Stimulated activated naive CD8-positive, alpha-beta T cell treated with anti-CD3 and anti-CD28 coated beads, Interleukin-15, Interleukin-2, amounts not matched to agents 100 U/mL and 50 U/mL, for 24 hours (primary cell): ENCODE measurements around the gene MRGPRD.

ENCODE experiments used
- ATAC-seq: fragments of 150-1000 bp; cut with Tn5 transposase; one replicate; pipeline ENCODE4 v1.10.0; 2021
- DNase-seq: peaks from one replicate; pipeline ENCODE4 v3.0.0; 2021

Gene MRGPRD

GRCh38 chr11:68946416-68947090 is 34.2 kb downstream of the MRGPRD start:
- ATAC-seq: no peak
- no peak for DNase-seq

DNA sequence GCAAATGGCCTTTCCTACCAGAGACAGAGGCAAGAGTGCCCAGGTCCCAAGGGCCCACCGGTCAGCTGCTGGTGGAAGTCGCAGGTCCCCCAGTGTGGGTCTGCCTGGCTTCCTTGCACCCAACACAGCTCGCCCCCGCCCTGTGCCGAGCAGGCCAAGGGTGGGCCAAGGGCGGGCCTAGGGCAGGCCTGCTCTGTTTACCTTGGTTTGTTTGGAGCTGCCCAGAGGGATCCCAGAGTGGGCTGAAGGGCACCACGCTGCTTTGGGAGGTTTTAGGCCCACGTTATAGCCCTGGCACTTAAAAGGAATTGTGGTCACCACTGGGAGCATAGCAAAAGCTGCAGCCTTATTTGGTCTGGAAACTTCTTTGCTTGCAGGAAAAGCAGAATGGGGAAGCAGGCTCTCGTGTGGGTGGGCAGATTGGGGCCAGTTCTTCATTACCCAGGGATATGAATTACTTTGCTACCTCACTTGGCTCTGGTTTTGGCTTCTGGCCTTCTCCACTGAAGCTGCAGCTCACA is 38.0 kb downstream of the MRGPRD start:
- ATAC-seq (no peak), DNase-seq (no peak)

DNA sequence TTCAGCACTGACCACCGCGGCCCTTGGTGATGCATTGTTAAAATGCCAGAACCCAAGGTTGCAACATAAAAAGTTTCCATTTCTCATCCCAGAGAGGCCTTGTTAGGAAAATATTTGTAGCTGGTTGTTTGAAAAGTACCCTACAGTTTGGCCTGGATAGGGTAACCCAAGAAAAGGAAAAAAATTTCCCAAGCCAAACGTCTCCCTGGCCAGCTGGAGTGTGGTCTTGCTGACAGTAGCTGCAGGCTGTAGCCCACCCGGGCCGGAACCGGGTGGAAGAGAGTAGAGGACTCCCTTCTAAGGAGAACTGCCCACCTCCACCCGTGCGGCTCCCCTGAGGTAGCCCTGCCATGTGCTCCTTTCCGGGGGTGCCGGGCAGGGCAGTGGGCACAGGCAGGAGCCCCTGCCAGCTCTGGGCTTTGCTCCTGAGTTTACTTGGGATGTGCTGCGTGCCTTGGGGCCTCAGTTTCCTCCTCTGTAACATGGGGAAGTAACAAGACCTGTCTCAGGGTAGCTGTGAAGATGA is 38.6 kb downstream of the MRGPRD start:
- no peak for DNase-seq
- no peak for ATAC-seq

GRCh38 chr11:68941324-68942094 is 39.3 kb downstream of the MRGPRD start:
- ATAC-seq (no peak), DNase-seq (no peak)

GRCh38 chr11:68940651-68941323 is 40.0 kb downstream of the MRGPRD start:
- ATAC-seq (no peak), DNase-seq (no peak)

DNA sequence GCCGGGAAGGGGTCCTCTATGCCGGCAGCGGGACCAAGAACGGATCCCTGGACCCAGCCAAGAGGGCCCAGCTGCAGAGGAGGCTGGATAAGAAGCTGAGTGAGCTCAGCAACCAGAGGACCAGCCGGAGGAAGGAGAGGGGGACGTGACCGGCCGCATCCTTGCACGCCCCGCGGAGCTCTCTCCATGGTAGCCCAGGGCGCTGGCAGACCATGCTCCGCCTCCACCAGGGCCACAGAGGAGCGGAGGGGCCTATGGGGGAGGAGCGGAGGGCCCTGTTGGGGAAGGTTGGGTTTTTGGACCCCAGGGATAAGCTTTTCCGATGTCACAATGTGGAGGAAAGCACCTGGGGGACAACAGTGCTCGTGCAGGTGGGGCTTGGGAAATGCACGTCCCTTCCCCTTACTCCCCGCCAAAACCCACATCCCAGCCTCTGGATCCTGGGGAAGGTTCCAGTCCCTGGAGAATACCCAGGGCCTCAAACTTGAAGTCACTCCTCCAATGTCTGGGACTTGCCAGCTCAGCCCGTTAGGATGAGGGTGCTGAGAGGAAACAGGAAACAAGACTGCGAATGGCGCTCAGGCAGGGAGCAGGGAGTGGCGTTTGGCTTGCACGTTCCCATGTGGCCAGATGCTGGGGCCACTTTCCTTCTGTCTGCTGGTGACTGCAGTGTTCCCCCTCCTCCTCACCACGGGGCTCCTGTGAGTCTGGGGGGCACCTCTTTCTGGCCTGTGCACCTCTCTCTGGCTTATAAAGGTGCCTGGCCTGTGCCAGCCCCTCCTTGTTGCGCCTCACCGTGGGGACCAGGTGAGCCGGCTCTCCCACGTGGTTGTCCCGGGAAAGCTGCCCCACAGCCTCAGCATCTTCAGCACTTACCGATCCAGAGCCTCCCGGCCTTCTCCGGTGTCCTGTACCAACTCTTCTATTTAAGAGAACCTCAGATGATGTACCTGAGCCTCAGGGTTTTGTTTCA is 40.9 kb downstream of the MRGPRD start:
- DNase-seq: no peak
- ATAC-seq: no peak

- DNase-seq: no peak
- no peak for ATAC-seq
Measured at GRCh38 chr11:68938816-68939582, 41.8 kb downstream of the MRGPRD start.

DNA sequence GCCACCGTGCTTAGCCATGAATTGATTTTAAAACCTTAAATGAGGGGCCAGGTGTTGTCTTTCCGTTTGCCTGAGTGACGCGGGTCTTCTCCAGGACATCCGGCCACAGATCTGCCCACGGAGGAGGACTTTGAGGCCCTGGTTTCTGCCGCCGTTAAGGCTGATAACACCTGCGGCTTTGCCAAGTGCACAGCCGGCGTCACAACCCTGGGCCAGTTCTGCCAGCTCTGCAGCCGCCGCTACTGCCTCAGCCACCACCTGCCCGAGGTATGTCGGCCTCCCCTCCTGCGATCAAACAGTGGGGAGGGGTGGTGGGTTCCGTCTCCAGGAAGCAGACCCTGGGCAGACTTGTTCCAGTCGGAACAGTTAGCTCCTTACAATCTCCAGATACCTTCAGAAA is 42.7 kb downstream of the MRGPRD start:
- DNase-seq (no peak), ATAC-seq (no peak)

DNA sequence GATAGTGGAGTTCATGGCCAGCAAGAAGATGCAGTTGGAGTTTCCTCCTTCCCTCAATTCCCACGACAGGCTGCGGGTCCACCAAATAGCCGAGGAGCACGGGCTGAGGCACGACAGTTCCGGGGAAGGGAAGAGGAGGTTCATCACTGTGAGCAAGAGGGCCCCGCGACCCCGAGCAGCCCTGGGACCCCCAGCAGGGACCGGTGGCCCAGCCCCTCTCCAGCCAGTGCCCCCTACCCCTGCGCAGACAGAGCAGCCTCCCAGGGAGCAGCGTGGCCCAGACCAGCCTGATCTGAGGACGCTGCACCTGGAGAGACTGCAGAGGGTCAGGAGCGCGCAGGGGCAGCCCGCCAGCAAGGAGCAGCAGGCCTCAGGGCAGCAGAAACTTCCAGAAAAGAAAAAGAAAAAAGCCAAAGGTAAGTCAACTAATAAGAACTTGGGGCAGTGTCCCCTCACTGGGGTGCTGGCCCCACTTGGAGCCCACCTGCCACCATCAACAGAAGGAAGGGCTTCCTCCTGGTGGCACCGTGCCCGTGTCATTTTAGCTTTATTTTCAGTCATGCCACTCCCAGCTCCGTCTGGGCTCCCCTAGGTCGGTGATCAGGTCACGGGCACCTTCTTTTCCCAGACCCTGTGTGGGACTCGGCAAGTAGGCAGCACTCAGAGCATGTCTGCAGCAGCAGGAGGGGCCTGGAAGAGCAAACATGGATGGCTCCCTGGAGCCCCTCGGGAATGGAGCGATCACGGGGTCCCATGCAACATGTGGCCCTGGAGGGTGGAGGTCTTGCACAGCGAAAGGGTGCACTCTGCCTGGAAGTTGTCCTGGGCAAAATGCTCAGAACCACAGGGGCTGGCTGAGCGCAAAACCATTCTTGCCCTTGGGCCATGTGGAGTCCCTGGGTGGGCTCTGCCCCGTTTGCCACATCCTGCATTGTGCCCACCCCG is 43.8 kb downstream of the MRGPRD start:
- ATAC-seq (no peak), DNase-seq (no peak)

- no peak for ATAC-seq
- DNase-seq: no peak
Measured at GRCh38 chr11:68936358-68936636, 44.5 kb downstream of the MRGPRD start.

DNA sequence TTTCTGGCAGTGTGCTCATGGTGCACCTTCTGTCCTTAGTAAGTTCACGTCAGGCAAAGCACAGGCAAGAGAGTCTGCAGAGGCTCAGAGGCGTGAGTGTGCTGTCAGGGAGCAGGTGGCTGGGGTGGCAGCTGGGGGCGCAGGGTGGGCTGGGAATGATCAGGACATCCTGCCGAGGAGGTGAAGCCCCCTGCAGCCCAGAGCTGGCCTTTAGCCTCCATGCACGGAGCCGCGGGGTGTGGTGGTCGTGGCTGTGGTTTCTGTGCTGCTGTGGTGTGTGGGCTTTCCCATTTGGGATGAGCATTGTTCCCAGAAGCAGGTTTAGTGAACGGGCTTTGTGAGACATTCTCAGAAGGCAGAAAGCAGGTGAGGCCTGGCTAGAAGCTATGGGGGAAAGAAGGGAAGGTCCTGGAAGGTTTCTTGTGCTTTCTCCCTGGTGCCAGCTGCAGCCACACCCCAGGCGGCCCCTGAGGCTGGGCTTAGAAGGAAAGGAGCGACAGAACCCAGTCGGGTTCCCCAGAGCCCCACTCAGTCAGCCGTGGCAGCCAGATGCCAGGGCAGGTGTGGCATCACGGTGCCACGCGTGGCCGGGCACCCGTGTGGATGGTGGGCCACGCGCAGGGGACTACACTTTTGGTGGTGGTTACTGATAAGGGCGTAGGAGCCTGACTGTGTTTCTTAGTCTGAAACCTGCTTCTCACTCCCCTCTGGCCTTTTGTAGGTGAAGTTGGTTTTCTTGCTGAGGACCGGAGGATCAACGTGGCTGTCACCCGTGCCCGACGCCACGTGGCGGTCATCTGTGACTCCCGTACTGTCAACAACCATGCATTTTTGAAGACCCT is 45.0 kb downstream of the MRGPRD start:
- DNase-seq (no peak), ATAC-seq (no peak)

GRCh38 chr11:68935066-68935465 is 45.7 kb downstream of the MRGPRD start:
- DNase-seq (no peak), ATAC-seq (no peak)

DNA sequence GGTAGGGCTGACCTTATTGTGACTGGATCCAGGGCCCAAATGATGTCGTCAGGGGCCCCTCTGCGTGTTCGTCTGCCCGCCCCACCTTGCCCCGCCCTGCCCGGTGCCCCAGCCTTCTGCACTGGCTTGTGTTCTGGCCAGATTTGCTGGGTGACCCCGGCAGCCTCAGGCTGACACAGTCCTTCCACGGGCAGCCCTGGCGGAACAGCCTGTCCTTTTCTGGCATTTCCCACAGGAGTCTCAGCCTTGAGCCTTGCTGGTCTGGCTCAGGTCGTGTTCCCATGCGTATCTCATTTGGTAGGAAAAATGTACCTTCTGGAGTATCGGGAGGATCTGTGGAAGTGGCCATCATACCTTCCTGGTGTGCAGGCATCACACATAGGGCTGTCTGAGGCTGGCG is 46.1 kb downstream of the MRGPRD start:
- ATAC-seq (no peak), DNase-seq (no peak)

GRCh38 chr11:68934321-68934645 is 46.5 kb downstream of the MRGPRD start:
- no peak for DNase-seq
- no peak for ATAC-seq

DNA sequence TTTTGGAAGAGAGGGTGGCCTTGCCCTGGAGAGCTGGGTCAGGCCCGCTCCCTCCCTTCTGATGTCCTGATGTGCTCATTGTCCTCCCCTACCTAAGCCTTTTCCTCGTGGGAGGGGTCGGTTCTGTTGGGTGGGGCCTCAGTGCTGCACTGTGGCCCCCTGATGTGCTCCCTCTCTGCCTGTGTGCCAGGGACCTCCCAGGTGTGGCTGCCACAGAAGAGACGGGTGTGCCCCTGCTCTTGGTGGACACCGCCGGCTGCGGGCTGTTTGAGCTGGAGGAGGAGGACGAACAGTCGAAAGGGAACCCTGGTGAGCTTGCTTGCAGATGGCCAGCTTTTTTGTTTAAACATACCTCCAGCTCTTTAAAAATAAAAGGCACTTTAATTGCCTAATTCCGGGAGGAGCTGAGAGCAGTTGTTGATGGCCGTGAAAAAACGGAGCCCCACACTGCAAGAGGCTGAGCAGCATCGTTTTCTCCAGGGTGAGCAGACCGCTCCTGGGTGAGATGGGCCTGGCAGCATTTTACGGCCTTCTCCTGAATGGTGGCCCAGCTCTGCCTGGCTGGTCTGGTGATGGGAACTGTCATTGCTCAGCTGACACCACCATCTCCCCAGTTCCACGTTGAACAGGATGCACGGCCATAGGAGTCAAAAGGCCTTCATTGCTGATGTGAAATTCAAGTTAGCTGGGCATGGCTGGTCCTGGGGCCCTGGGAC is 47.0 kb downstream of the MRGPRD start:
- ATAC-seq (no peak), DNase-seq (no peak)

DNA sequence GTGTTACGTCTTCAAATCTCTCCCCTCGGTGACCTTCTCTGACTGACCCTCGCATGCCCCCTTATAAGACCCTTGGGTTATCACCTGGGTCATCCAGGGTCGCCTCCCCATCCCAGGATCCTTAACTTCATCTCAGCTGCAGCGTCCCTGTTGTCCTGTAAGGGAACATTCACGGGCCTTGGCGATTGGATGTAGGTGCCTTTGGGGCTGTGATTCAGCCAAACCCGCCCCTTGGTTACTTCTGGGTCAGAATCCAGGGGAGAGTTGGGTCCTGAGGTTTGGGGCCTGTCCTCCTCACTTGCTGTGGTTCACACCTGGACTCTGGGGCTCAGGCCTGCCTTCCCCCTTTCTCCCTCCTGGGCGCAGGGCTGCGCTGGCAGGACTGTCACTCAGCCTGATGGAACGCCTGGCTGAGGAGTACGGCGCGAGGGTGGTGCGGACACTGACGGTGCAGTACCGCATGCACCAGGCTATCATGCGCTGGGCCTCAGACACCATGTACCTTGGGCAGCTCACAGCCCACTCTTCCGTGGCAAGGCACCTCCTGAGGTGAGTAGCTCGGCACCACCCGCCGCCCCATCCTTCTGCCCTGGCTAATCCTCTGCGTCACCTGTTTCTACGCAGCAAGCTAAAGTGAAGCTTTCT is 47.7 kb downstream of the MRGPRD start:
- ATAC-seq: no peak

GRCh38 chr11:68932358-68932757 is 48.4 kb downstream of the MRGPRD start:
- DNase-seq (no peak), ATAC-seq (no peak)

More for the DNA sequence above, 47.7 kb downstream of the MRGPRD start:
- DNase-seq: no peak

- no peak for ATAC-seq
- DNase-seq: no peak
Measured at GRCh38 chr11:68931911-68932310, 48.9 kb downstream of the MRGPRD start.
